ENCODE measurements around the gene KRT8.

The KRT8 gene

GRCh38 chr12:52901715-52902541 lies 2.9 kb downstream of the KRT8 start:
- TF ChIP-seq CTCF (conservative IDR thresholded peaks at IDR 0.05; ENCODE audit: low read depth, low read length), result no peak
- H3K4me3 ChIP-seq (ENCODE audit: low read depth, low read length), result no peak overlapping the region
- no peak for DNase-seq (ENCODE audit: low read depth)

- TF ChIP-seq CTCF (conservative IDR thresholded peaks at IDR 0.05; ENCODE audit: low read depth, low read length), result no peak
- DNase-seq (ENCODE audit: low read depth), result no peak
These were observed 3.8 kb downstream of the KRT8 start for GRCh38 chr12:52900896-52901714.

GRCh38 chr12:52900166-52900895 lies 4.5 kb downstream of the KRT8 start:
- H3K4me3 ChIP-seq (ENCODE audit: low read depth, low read length), result no peak overlapping the region
- DNase-seq (ENCODE audit: low read depth), result no peak
- TF ChIP-seq CTCF (conservative IDR thresholded peaks at IDR 0.05; ENCODE audit: low read depth, low read length), result no peak

More at GRCh38 chr12:52900896-52901714, 3.8 kb downstream of the KRT8 start:
- no peak overlapping the region for H3K4me3 ChIP-seq (ENCODE audit: low read depth, low read length)

GRCh38 chr12:52899338-52900035 lies 5.4 kb downstream of the KRT8 start:
- TF ChIP-seq CTCF (conservative IDR thresholded peaks at IDR 0.05; ENCODE audit: low read depth, low read length), result no peak
- H3K4me3 ChIP-seq (ENCODE audit: low read depth, low read length), result no peak overlapping the region
- no peak for DNase-seq (ENCODE audit: low read depth)

- no peak overlapping the region for H3K4me3 ChIP-seq (ENCODE audit: low read depth, low read length)
- DNase-seq (ENCODE audit: low read depth), result no peak
- TF ChIP-seq CTCF (conservative IDR thresholded peaks at IDR 0.05; ENCODE audit: low read depth, low read length), result no peak
These were observed 8.4 kb downstream of the KRT8 start for GRCh38 chr12:52896190-52897100.
